Spinal cord (tissue), 4 donors: ENCODE measurements around the gene AQP10. TPM values are rescaled to one million over a fixed set of nuclear protein-coding genes. Genes with fewer than 3 reads are reported as not detected.

ENCODE experiments used
- polyA plus RNA-seq, 2 donors: library from polyadenylated mRNA; unstranded; fragments of 120-200 nt; gene quantifications; one replicate each; pipeline ENCODE4 v1.2.1, GENCODE V29; 2013; ENCODE audit not compliant: insufficient read length in 2 of 2
- small RNA-seq: library from RNA; depleted of rRNA; stranded (forward); fragments of <200 nt; gene quantifications from one replicate; pipeline ENCODE3, GENCODE V24; 2014; ENCODE audit warnings: low replicate concordance
- total RNA-seq, 2 donors: library from RNA; depleted of rRNA in 1 of 2; stranded (reverse); fragments of 120-200 nt in 1 of 2; fragments of >200 nt in 1 of 2; gene quantifications; one replicate each; pipeline versions ENCODE4 v1.2.3 to v1.2.4, GENCODE V29; 2013 to 2014

AQP10 gene
- total and polyA plus RNA-seq, 4 donors: 0.30 TPM; not detected in 3

Small RNA genes within 50 kb of the gene (small RNA-seq; reads per million reads assigned to genes)
- gene RF00273 (not detected), gene RNU6-121P (not detected), gene RNU6-239P (not detected), gene RNU7-57P (not detected)

Other genes with a start within 250 kb of the AQP10 start
- gene NUP210L, start 166.0 kb upstream of the AQP10 start, total RNA-seq: under 1 TPM; 0.10 to 0.11 TPM
- gene NUP210L, start 166.0 kb upstream of the AQP10 start, polyA plus RNA-seq: under 1 TPM; 0.16 to 0.48 TPM
- gene TPM3, start 129.0 kb upstream of the AQP10 start, total RNA-seq: 100 to 1,000 TPM; 147 to 235 TPM
- gene TPM3, start 129.0 kb upstream of the AQP10 start, polyA plus RNA-seq: 100 to 1,000 TPM; 191 to 194 TPM
- gene CFAP141, start 114.8 kb upstream of the AQP10 start, total RNA-seq: under 1 TPM; 0.66 to 0.89 TPM
- gene CFAP141, start 114.8 kb upstream of the AQP10 start, polyA plus RNA-seq: 1 to 10 TPM; 2.3 to 5.6 TPM
- gene UBAP2L, start 100.1 kb upstream of the AQP10 start, total RNA-seq: 10 to 100 TPM; 58.4 to 58.9 TPM
- gene UBAP2L, start 100.1 kb upstream of the AQP10 start, polyA plus RNA-seq: 100 to 1,000 TPM; 141 to 155 TPM
- gene HAX1, start 48.5 kb upstream of the AQP10 start, total RNA-seq: 100 to 1,000 TPM in 1 of 2 donors, 10 to 100 TPM in 1; 64.3 to 123 TPM
- 10 to 100 TPM; 81.1 to 82.7 TPM for gene HAX1, start 48.5 kb upstream of the AQP10 start, polyA plus RNA-seq
- 10 to 100 TPM; 43.0 to 44.2 TPM for gene ATP8B2, start 4.4 kb downstream of the AQP10 start, total RNA-seq
- 10 to 100 TPM; 26.7 to 43.3 TPM for gene ATP8B2, start 4.4 kb downstream of the AQP10 start, polyA plus RNA-seq
- gene IL6R, start 84.2 kb downstream of the AQP10 start, total RNA-seq: 1 to 10 TPM; 5.8 to 7.3 TPM
- 1 to 10 TPM; 3.8 to 4.9 TPM for gene IL6R, start 84.2 kb downstream of the AQP10 start, polyA plus RNA-seq
- 1 to 10 TPM in 1 of 2 donors, under 1 TPM in 1; 0.40 to 1.4 TPM for gene TDRD10, start 181.1 kb downstream of the AQP10 start, total RNA-seq
- 1 to 10 TPM; 1.5 to 3.1 TPM for gene TDRD10, start 181.1 kb downstream of the AQP10 start, polyA plus RNA-seq
- 10 to 100 TPM in 1 of 2 donors, 1 to 10 TPM in 1; 5.2 to 10.5 TPM for gene SHE, start 181.3 kb downstream of the AQP10 start, total RNA-seq
- gene SHE, start 181.3 kb downstream of the AQP10 start, polyA plus RNA-seq: 1 to 10 TPM; 3.7 to 6.7 TPM
- gene UBE2Q1, start 237.6 kb downstream of the AQP10 start, total RNA-seq: 10 to 100 TPM; 21.1 to 41.3 TPM
- gene UBE2Q1, start 237.6 kb downstream of the AQP10 start, polyA plus RNA-seq: 100 to 1,000 TPM; 103 to 111 TPM
- 10 to 100 TPM in 1 of 2 donors, 1 to 10 TPM in 1; 5.8 to 14.9 TPM for gene CHRNB2, start 246.7 kb downstream of the AQP10 start, total RNA-seq
- gene CHRNB2, start 246.7 kb downstream of the AQP10 start, polyA plus RNA-seq: 10 to 100 TPM; 23.3 to 24.1 TPM